Astrocyte of the cerebellum (primary cell): ENCODE data around the gene HNF4A.

ENCODE experiments used
- DNase-seq: peaks from one replicate; pipeline ENCODE4 v3.0.0-alpha.2; 2011; ENCODE audit warnings: low read depth
- H3K4me3 ChIP-seq: 2 replicates; pipeline ENCODE4 v1.5.1; 2011; ENCODE audit warnings: mild to moderate bottlenecking, low read depth, low read length, moderate library complexity
- CTCF ChIP-seq: IDR thresholded peaks from 2 replicates; pipeline ENCODE4 v1.5.1; 2012; ENCODE audit warnings: low read length, low read depth, moderate library complexity, mild to moderate bottlenecking; ENCODE audit errors: missing control alignments
- in situ Hi-C: cut with HindIII; loops from 2 replicates; pipeline ENCODE4 v1.10.0; 2017; ENCODE audit warnings: low sequenced_read_pairs

HNF4A gene

GRCh38 chr20:44460795-44461141 lies 105.3 kb downstream of the HNF4A start:
- peak; percentile 51 for TF ChIP-seq CTCF
- peak; percentile 16 for DNase-seq
- H3K4me3 ChIP-seq = no peak overlapping the region
- in situ Hi-C loops = loop anchor here (5.0 to 10.0 kb wide), 2 partner anchors 78 to 336 kb away; no protein-coding TSS in a partner anchor

GRCh38 chr20:44461142-44461802 lies 105.8 kb downstream of the HNF4A start:
- in situ Hi-C loops = loop anchor here (5.0 to 10.0 kb wide), 2 partner anchors 79 to 336 kb away; no protein-coding TSS in a partner anchor
- H3K4me3 ChIP-seq = no peak overlapping the region

GRCh38 chr20:44461803-44462174 lies 106.3 kb downstream of the HNF4A start:
- no peak overlapping the region for H3K4me3 ChIP-seq
- in situ Hi-C loops = loop anchor here (5.0 to 10.0 kb wide), 2 partner anchors 79 to 337 kb away; no protein-coding TSS in a partner anchor
- DNase-seq = no peak
- no peak for TF ChIP-seq CTCF

More at GRCh38 chr20:44461142-44461802, 105.8 kb downstream of the HNF4A start:
- DNase-seq = no peak
- no peak for TF ChIP-seq CTCF

GRCh38 chr20:44463466-44463865 lies 108.0 kb downstream of the HNF4A start:
- TF ChIP-seq CTCF = no peak

DNA sequence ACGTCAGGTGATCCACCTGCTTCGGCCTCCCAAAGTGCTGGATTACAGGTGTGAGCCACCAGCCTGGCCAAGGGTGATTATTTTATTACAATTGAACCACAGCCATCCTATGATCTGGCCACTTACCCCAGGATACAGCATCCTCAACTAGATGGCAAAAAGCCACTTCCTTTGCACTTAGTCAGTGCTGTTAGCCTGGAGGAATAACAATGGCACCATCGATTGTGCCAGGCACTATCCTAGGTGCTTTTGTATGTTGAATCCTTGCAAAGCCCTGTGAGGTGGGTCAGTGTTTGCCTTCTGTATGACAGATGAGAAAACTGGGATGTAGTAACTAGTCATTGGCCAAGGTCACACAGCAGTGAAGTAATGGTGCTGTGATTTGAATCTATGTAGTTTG lies 109.0 kb downstream of the HNF4A start:
- no peak overlapping the region for H3K4me3 ChIP-seq
- no peak for DNase-seq
- TF ChIP-seq CTCF = no peak
- in situ Hi-C loops = loop anchor here (5.0 to 10.0 kb wide), 2 partner anchors 82 to 340 kb away; no protein-coding TSS in a partner anchor

More at GRCh38 chr20:44463466-44463865, 108.0 kb downstream of the HNF4A start:
- no peak for DNase-seq
- in situ Hi-C loops = loop anchor here (5.0 to 10.0 kb wide), 2 partner anchors 81 to 339 kb away; no protein-coding TSS in a partner anchor
- H3K4me3 ChIP-seq = no peak overlapping the region

DNA sequence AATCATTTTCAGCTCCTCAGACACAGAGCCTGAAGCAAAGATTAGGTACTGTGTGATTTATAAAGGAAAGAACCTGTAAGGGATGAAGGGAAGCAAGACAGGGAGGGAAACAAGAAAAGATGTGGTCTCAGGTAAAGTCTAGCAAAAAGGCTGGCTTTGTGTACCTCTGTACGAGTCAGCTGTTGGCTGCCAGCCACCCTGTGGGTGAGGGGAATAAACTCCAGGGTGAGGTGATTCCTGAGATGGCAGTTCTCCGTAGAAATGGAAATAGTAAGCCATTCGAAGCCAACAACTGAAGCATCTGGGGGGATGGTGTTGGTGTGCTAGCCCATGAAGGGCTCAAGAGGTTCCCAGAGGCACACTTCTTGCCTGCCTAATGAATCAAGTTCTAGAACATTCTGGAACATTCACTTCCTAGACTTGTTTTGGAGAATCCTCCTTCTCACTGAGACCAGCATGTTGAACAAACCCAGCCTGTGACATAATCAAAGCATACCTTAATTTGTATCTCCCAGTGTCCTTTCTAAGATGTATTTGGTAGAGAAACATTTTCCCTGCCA lies 109.6 kb downstream of the HNF4A start:
- DNase-seq = no peak

More for the DNA sequence above, 109.6 kb downstream of the HNF4A start:
- no peak overlapping the region for H3K4me3 ChIP-seq
- in situ Hi-C loops = loop anchor here (10.0 kb wide), 1 partner anchor 340 kb away; no protein-coding TSS in a partner anchor
- no peak for TF ChIP-seq CTCF
